ENCODE results near the gene GRB2. TPM values are rescaled to one million over a fixed set of nuclear protein-coding genes. Genes with fewer than 3 reads are reported as not detected.

The GRB2 gene
- total and polyA plus RNA-seq, 2 of the 8 experiments (the other 6 are each of a cell fraction or from before 2014, with no cell fraction given), result 44.2 to 101 TPM

- H3K4ac ChIP-seq (replicated peaks; ENCODE audit: insufficient read length, low read depth, low read length), result no peak overlapping the region
- H3K79me1 ChIP-seq (ENCODE audit: low read depth, low read length), result peaks cover 2% of the 10 kb centered on the region; the same call in 1 of the 2 replicates
- H3K23me2 ChIP-seq (ENCODE audit: low read depth, low read length), result peaks cover 11% of the 10 kb centered on the region
- peaks cover 0 to 4% (median 0%) of the 10 kb centered on the region in 4 experiments; a peak in 1 of 7 replicates for H3K4me1 ChIP-seq (replicated peaks in 1 of 4; ENCODE audit: control insufficient read depth in 3 of 4, insufficient read depth in 4 of 4, low read length in 3 of 4)
- no peak overlapping the region for H3K56ac ChIP-seq (replicated peaks; ENCODE audit: insufficient read length, low read depth, low read length)
- ChIA-PET POLR2A (ENCODE audit: partially characterized antibody) (interaction anchor here (0.6 to 2.8 kb wide), 9 partner anchors 9 to 103 kb away, joined by 3 to 12 read pairs (median 4); partner anchors contain the start of gene SLC25A19), CTCF (ENCODE audit: partially characterized antibody) (interaction anchor here (0.7 to 2.8 kb wide), 7 partner anchors 12 to 122 kb away, joined by 3 to 18 read pairs (median 3); partner anchors contain the start of gene SLC25A19)
- H2BK12ac ChIP-seq (ENCODE audit: low read depth, low read length), result no peak overlapping the region
- no peak overlapping the region for H2BK20ac ChIP-seq (ENCODE audit: low read length)
- no peak overlapping the region for H3K18ac ChIP-seq (ENCODE audit: extremely low read depth, low read length)
- no peak overlapping the region for H3K23ac ChIP-seq (ENCODE audit: insufficient read length)
- H3K4me2 ChIP-seq (ENCODE audit: insufficient read depth in 1 of 2, low read depth in 2 of 2, low read length in 2 of 2), result peak overlapping the region; percentile 77 to 81
- no peak overlapping the region for H3K9ac ChIP-seq (replicated peaks in 1 of 4; ENCODE audit: extremely low read depth in 1 of 4, low read depth in 3 of 4, low read length in 3 of 4)
- H3K79me2 ChIP-seq (ENCODE audit: control insufficient read depth in 1 of 2, insufficient read depth in 2 of 2, low read length in 2 of 2), result peaks cover 25 to 92% of the 10 kb centered on the region in 2 experiments
- H4K20me1 ChIP-seq (replicated peaks in 1 of 2; ENCODE audit: control insufficient read depth in 1 of 2, insufficient read depth in 2 of 2, low read length in 2 of 2), result peaks cover 4% of the 10 kb centered on the region in 2 experiments
- H4K5ac ChIP-seq (ENCODE audit: insufficient read length, low read depth, low read length), result no peak overlapping the region
- DNase-seq (ENCODE audit: low read depth in 1 of 2, low spot score in 2 of 2), result no peak
- H3K36me3 ChIP-seq (ENCODE audit: control insufficient read depth in 2 of 4, insufficient read depth in 4 of 4, low read length in 3 of 4), result peaks cover 0 to 6% (median 0%) of the 10 kb centered on the region in 4 experiments; a peak in 1 of 8 replicates
- H3K27me3 ChIP-seq (replicated peaks in 1 of 4; ENCODE audit: control insufficient read depth in 3 of 4, extremely low read depth in 1 of 4, insufficient read depth in 3 of 4, low read length in 3 of 4), result no peaks in the 10 kb centered on the region
- no peak overlapping the region for H2BK120ac ChIP-seq (replicated peaks; ENCODE audit: low read depth, low read length)
- no peak overlapping the region for H2BK5ac ChIP-seq (ENCODE audit: low read depth, low read length)
- H3K9me3 ChIP-seq (ENCODE audit: insufficient read depth in 2 of 2, low read depth in 1 of 2, low read length in 1 of 2), result no peaks in the 10 kb centered on the region
- no peak overlapping the region for H3K14ac ChIP-seq (ENCODE audit: insufficient read length)
- H4K8ac ChIP-seq (ENCODE audit: extremely low read depth, insufficient read depth, low read length), result no peak overlapping the region
- FAIRE-seq, result no peak
- no peak overlapping the region for H2AFZ ChIP-seq (ENCODE audit: low read length)
- no peak overlapping the region for H2AK5ac ChIP-seq (ENCODE audit: low read depth, low read length)
- H4K91ac ChIP-seq (replicated peaks; ENCODE audit: insufficient read length, low read length), result no peak overlapping the region
- no peak overlapping the region for H3K27ac ChIP-seq (ENCODE audit: low read depth, low read length)
- H2BK15ac ChIP-seq (ENCODE audit: low read length), result no peak overlapping the region
- H3K4me3 ChIP-seq (ENCODE audit: extremely low read depth in 1 of 4, insufficient read depth in 2 of 4, low read depth in 3 of 4, low read length in 4 of 4), result peak overlapping the region; percentile 74 to 93 (median 82); a peak in 6 of 8 replicates
- WGBS, 2 experiments (ENCODE audit: extremely low coverage in 1 of 2, insufficient coverage in 1 of 2, insufficient read length in 1 of 2, insufficient replicate concordance in 2 of 2, low coverage in 1 of 2, low lambda C conversion rate in 2 of 2, missing lambda C conversion rate in 1 of 2), result 71% methylated on average over 3 of the region's 3 CpGs; no CpG with 5 or more reads in 1 of the 2 experiments
- no peak for TF ChIP-seq SIRT6 (IDR thresholded peaks at IDR 0.05; ENCODE audit: low read length)
- no peak for TF ChIP-seq SAP30 (IDR thresholded peaks at IDR 0.05; ENCODE audit: insufficient read depth, insufficient replicate concordance, low read length)
- no peak for TF ChIP-seq HDAC6 (IDR thresholded peaks at IDR 0.05; ENCODE audit: low read depth, low read length)
- no peak for TF ChIP-seq BCL11A (IDR thresholded peaks at IDR 0.05; ENCODE audit: low read depth in 2 of 2, low read length in 2 of 2)
- TF ChIP-seq CTCF (IDR thresholded peaks at IDR 0.05; ENCODE audit: control extremely low read depth in 1 of 3, insufficient read depth in 1 of 3, low read depth in 1 of 3, low read length in 3 of 3), result no peak
- no peak for TF ChIP-seq CREB1 (IDR thresholded peaks at IDR 0.05)
- TF ChIP-seq KDM5A (IDR thresholded peaks at IDR 0.05; ENCODE audit: low read length), result no peak
- no peak for TF ChIP-seq ATF3 (IDR thresholded peaks at IDR 0.05; ENCODE audit: insufficient read depth, low read depth, low read length)
- TF ChIP-seq TBP (IDR thresholded peaks at IDR 0.05; ENCODE audit: low read depth, low read length), result no peak
- TF ChIP-seq KDM4A (IDR thresholded peaks at IDR 0.05; ENCODE audit: low read depth, low read length, severe bottlenecking), result no peak
- TF ChIP-seq FOSL1 (IDR thresholded peaks at IDR 0.05; ENCODE audit: insufficient read depth, low read depth, low read length), result no peak
Observed at GRCh38 chr17:75392559-75392958, 12.9 kb downstream of the GRB2 start.

Measured in H1 (cell line).